Colonic mucosa (tissue), 4 donors: ENCODE measurements around the gene SPATA3. TPM values are rescaled to one million over a fixed set of nuclear protein-coding genes. Genes with fewer than 3 reads are reported as not detected.

Source experiments
- DNase-seq: peaks from one replicate; pipeline ENCODE4 v3.0.0-alpha.2; 2020
- H3K27ac ChIP-seq: fragments of 200-600 bp; one replicate; pipeline ENCODE4 v1.8.0; 2021
- H3K27me3 ChIP-seq: fragments of 200-600 bp; one replicate; pipeline ENCODE4 v1.8.0; 2021
- H3K36me3 ChIP-seq: fragments of 200-600 bp; one replicate; pipeline ENCODE4 v1.8.0; 2021
- H3K4me1 ChIP-seq: fragments of 200-600 bp; one replicate; pipeline ENCODE4 v1.8.0; 2021; ENCODE audit warnings: mild to moderate bottlenecking
- H3K4me3 ChIP-seq: fragments of 200-600 bp; one replicate; pipeline ENCODE4 v1.8.0; 2021
- H3K9ac ChIP-seq, 2 donors: one replicate each; pipeline ENCODE4 v1.7.0; 2013; ENCODE audit warnings: control low read depth in 2 of 2, low read depth in 2 of 2, low read length in 2 of 2
- H3K9me3 ChIP-seq: fragments of 200-600 bp; one replicate; pipeline ENCODE4 v1.8.0; 2021
- intact Hi-C: fragments of 100-400 bp; cut with DNase I; formaldehyde crosslinking; loops from one replicate; pipeline ENCODE4 v1.14.1; 2022
- total RNA-seq, 2 donors: library from RNA; stranded (reverse); fragmentation: NEBNext Ultra II Directional in 1 of 2; extraction: Animal tissue kit (Norgen Biotek cat#: 25700) in 1 of 2; gene quantifications; one replicate each; pipeline ENCODE4 v1.2.1, GENCODE V29; 2021
- TF ChIP-seq, protein P1 (sequence below): fragments of 200-600 bp; IDR thresholded peaks from one replicate; pipeline ENCODE4 v1.8.0; 2022; ENCODE audit warnings: antibody characterized with exemption, mild to moderate bottlenecking
- donor health status: healthy.
- donor health status: DM: no; HTN: no; CAD: no.
- donor health status: DM: no; HTN: no; CAD: no.

The SPATA3 gene
- total RNA-seq, 2 donors from 2014 or later = not detected

DNA sequence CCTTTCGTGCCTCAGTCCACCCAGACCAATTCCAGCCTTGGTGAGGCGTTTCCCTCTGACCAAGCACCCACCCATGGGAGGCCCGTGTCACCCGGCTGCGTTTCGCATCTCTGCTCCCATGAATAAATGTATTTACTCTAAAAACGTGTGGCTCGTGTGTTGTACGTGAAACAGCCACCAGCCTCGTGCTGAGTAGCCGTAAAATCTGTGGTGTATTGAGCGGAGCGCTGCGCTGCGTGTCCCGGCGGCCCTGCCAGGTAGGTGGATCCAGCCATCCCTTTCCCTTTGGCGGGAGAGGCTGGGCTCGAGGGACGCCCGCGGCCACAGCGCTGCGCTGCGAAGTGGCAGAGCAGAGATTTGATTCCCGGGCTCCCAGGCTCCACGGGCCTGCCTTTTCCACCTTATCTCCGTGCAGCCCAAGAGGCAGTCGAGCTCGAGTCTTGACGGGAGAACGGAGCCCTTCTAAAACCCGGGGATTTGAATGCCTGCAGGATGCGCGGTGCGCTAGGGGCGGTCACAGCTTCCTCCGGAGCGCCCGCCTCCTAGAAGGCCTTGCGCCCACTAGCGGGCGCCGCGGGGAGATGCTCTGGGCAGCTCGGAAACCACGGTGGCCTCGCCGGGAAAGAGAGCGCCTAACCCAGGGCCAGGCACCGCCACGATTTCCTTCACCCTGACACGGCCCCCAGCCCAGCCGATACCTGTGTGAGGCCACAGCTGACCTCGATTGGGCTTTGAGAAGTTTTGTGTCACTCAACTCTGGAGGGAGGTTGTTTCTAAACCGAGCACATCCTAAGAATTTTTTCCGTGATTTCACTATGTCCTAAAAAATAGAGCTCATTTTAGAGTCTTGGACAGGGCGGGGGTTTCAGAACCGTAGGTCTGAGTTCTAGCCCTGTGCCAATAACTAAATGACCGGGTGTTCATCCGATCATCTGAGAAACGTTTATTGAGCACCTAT, 56.9 kb downstream of the SPATA3 start:
- H3K27me3 ChIP-seq = no peaks in the 10 kb centered on the region
- H3K4me1 ChIP-seq = peaks cover 23% of the 10 kb centered on the region
- peak overlapping the region in 1 of 2 donors; percentile 71 for H3K9ac ChIP-seq
- peak overlapping the region; percentile 38 for H3K27ac ChIP-seq
- intact Hi-C loops = no loop called here
- peak; percentile 89 for DNase-seq
- no peaks in the 10 kb centered on the region for H3K36me3 ChIP-seq
- no peaks in the 10 kb centered on the region for H3K9me3 ChIP-seq
- peak overlapping the region; percentile 68 for H3K4me3 ChIP-seq
- TF ChIP-seq, protein P1, sequence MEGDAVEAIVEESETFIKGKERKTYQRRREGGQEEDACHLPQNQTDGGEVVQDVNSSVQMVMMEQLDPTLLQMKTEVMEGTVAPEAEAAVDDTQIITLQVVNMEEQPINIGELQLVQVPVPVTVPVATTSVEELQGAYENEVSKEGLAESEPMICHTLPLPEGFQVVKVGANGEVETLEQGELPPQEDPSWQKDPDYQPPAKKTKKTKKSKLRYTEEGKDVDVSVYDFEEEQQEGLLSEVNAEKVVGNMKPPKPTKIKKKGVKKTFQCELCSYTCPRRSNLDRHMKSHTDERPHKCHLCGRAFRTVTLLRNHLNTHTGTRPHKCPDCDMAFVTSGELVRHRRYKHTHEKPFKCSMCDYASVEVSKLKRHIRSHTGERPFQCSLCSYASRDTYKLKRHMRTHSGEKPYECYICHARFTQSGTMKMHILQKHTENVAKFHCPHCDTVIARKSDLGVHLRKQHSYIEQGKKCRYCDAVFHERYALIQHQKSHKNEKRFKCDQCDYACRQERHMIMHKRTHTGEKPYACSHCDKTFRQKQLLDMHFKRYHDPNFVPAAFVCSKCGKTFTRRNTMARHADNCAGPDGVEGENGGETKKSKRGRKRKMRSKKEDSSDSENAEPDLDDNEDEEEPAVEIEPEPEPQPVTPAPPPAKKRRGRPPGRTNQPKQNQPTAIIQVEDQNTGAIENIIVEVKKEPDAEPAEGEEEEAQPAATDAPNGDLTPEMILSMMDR = peak; percentile 93

DNA sequence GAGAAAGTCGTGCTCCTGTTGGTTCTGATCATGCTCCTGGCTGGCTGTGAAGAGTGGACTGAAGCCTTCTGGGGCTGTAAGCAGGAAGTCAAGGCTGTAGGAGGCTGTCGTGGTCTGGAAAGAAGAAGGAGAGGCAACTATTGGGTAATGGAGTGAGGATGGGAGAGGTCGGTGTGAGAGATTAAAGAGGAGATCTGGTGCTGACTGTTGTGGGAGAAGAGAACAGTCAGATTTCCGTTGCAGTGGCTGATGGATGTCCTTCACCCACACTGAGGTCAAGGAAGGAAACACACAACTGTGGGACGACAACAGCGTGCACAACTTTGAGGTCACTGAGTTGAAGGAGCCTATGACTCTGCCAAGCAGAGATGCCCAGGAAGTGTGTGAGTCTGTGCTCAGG, 57.9 kb downstream of the SPATA3 start:
- H3K27me3 ChIP-seq = no peaks in the 10 kb centered on the region
- DNase-seq = no peak
- H3K4me1 ChIP-seq = peaks cover 33% of the 10 kb centered on the region
- TF ChIP-seq, protein P1 = no peak
- H3K36me3 ChIP-seq = no peaks in the 10 kb centered on the region
- H3K27ac ChIP-seq = no peak overlapping the region
- no peak overlapping the region for H3K9ac ChIP-seq
- intact Hi-C loops = no loop called here
- H3K4me3 ChIP-seq = no peak overlapping the region
- H3K9me3 ChIP-seq = no peaks in the 10 kb centered on the region

DNA sequence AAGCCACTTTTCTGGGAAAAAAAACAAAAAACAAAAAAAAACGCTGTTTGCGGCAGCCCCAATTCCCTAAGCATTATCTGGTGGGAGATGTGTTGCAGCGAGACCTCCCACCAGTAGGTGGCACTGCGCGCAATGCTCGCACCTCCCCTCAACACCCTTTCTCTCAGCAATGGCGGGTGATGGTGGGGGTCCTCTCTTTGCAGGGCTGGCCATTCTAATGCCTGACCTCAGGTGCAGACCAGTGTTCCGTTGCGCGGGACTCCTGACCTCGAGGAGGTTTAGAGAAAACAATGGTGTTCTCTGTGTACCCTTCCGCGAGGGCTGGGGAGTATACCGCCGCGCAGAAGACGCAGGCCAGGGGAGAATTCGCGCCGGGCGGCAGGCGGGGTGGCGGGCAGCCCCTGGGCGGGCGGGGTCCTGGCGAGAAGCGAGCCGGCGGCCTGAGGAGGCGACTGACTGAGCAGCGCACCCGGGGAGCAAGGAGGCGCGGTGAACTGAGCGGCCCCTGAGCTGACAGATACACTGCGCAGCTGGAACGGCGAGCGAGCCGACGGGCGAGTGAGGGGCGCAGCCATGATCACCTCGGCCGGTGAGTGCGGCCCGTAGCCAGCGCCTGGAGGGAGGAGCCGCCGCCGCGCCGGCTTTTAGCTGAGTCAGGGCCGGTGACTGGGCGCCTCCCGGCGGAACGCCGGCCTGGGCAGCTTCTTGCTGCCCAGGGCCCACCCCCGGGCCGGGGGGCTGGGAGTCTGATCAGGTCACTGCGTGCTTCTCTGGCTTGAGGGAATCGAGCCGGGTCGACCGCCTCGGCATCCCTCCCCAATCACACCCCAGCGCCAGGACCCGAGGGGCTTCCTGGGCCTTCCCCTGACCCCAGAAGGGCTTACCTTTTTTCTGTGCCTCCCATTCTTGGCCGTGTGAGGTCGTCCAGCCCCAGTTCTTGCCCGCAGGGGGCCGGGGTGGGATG, 60.8 kb downstream of the SPATA3 start, which contains the start of gene PSMD1:
Gene PSMD1, plus strand, starts transcription at position 415 of the 964 bp plus-strand sequence. Its CDS starts 159 bp downstream, at position 574.
- H3K4me3 ChIP-seq = peak within 1 kb of the TSS; percentile 99
- H3K27ac ChIP-seq = peak within 1 kb of the TSS; percentile 80
- DNase-seq = peak; percentile 95
- H3K4me1 ChIP-seq = peaks cover 22% of the 10 kb centered on the region
- intact Hi-C loops = no loop called here
- peak within 1 kb of the TSS; percentile 69 to 89 for H3K9ac ChIP-seq
- no peaks in the 10 kb centered on the region for H3K27me3 ChIP-seq
- no peaks in the 10 kb centered on the region for H3K9me3 ChIP-seq
- H3K36me3 ChIP-seq = no peaks in the 10 kb centered on the region
- TF ChIP-seq, protein P1 = peak; percentile 98

DNA sequence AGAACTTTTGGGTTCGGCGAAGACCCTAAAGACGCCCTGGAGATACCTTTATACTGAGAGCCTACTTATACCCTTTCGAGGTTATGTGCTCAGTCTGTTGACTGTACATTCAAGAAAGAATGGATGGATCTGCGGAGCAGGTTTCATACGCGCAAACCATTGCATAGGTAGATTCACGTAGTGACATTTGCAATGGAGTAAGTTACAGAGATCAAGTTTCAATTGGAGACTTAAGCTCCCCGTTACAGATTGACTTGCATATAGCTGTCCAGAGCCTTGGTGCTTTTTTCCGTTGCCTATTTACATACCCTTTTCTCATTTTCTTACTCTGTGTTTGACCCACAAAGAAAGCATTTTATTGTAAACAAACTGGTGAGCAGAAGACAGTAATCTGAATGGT, 61.7 kb downstream of the SPATA3 start:
- intact Hi-C loops = no loop called here
- H3K9me3 ChIP-seq = no peaks in the 10 kb centered on the region
- H3K4me1 ChIP-seq = peaks cover 14% of the 10 kb centered on the region
- DNase-seq = no peak
- no peaks in the 10 kb centered on the region for H3K36me3 ChIP-seq
- TF ChIP-seq, protein P1 = no peak
- peak overlapping the region; percentile 69 to 89 for H3K9ac ChIP-seq
- H3K4me3 ChIP-seq = peak overlapping the region; percentile 99
- peak overlapping the region; percentile 80 for H3K27ac ChIP-seq
- no peaks in the 10 kb centered on the region for H3K27me3 ChIP-seq

Other genes starting within 250 kb of the SPATA3 start
- gene ITM2C, start 131.2 kb upstream of the SPATA3 start, total RNA-seq = 1,000 to 10,000 TPM; 1,192 to 1,707 TPM
- 1 to 10 TPM in 1 of 2 donors, under 1 TPM in 1; 0.35 to 1.0 TPM for gene GPR55, start 70.9 kb upstream of the SPATA3 start, total RNA-seq
- 10 to 100 TPM; 44.5 to 82.5 TPM for gene C2orf72, start 41.4 kb downstream of the SPATA3 start, total RNA-seq
- 100 to 1,000 TPM in 1 of 2 donors, 10 to 100 TPM in 1; 74.1 to 114 TPM for gene PSMD1, start 60.7 kb downstream of the SPATA3 start, total RNA-seq
- under 1 TPM in 1 of 2 donors, not detected in 1; 0.27 TPM for gene HTR2B, start 128.9 kb downstream of the SPATA3 start, total RNA-seq
- gene ARMC9, start 202.5 kb downstream of the SPATA3 start, total RNA-seq = 10 to 100 TPM in 1 of 2 donors, 1 to 10 TPM in 1; 9.8 to 17.2 TPM